Peyer's patch (tissue), 4 donors: ENCODE results near the gene YAF2.

Experiments
- CTCF ChIP-seq, 6 experiments: fragments of 450-650 bp in 4 of 6; fragments of 200-600 bp in 2 of 6; sonication (generic) in 1 of 6; IDR thresholded peaks; one replicate each; pipeline ENCODE4 v1.5.1; 2017 to 2019; ENCODE audit warnings: antibody characterized with exemption in 6 of 6, mild to moderate bottlenecking in 3 of 6, moderate library complexity in 1 of 6
- POLR2A ChIP-seq, 2 donors: fragments of 450-650 bp; IDR thresholded peaks; one replicate each; pipeline ENCODE4 v1.5.1; 2017; ENCODE audit warnings: antibody characterized with exemption in 2 of 2, mild to moderate bottlenecking in 2 of 2, moderate library complexity in 2 of 2

GRCh38 chr12:42255221-42255865 is 17.3 kb upstream of the YAF2 start:
- TF ChIP-seq CTCF (IDR thresholded peaks at IDR 0.05) (no peak), POLR2A (IDR thresholded peaks at IDR 0.05) (no peak)
